LoVo (cell line): ENCODE measurements around the gene CCDC150.
A peak's percentile ranks its signal among the peaks of the same experiment; 100 is the strongest.
"Not testable (repeated sequence)": the region's sequence is repeated elsewhere in the genome, so short reads cannot be mapped to it uniquely, and the experiment has no call there.

Source experiments
- DNase-seq: peaks from one replicate; pipeline ENCODE4 v3.0.0-alpha.2; 2016; ENCODE audit warnings: low spot score

The CCDC150 gene

GRCh38 chr2:196639180-196640030, at the start of gene CCDC150:
CCDC150 (plus strand) TSS chr2:196639715; CDS start chr2:196639767, 52 bp downstream.
- DNase-seq, result peak; percentile 95

GRCh38 chr2:196590286-196590685, 49.2 kb upstream of the CCDC150 start:
- no peak for DNase-seq

- DNase-seq, result no peak
These were observed 48.5 kb upstream of the CCDC150 start for GRCh38 chr2:196591004-196591403.

- DNase-seq, result no peak
These were observed 47.9 kb upstream of the CCDC150 start for GRCh38 chr2:196591621-196592022.

- DNase-seq, result peak; percentile 34
These were observed 47.1 kb upstream of the CCDC150 start for GRCh38 chr2:196592331-196592910.

GRCh38 chr2:196592911-196593881, 46.3 kb upstream of the CCDC150 start, which contains the start of gene HECW2:
HECW2 (minus strand) TSS chr2:196593554.
- DNase-seq, result peak; percentile 38

GRCh38 chr2:196594158-196594557, 45.4 kb upstream of the CCDC150 start:
- no peak for DNase-seq

GRCh38 chr2:196597531-196597930, 42.0 kb upstream of the CCDC150 start:
- no peak for DNase-seq

- DNase-seq, result no peak
These were observed 41.1 kb upstream of the CCDC150 start for GRCh38 chr2:196598412-196598811.

- no peak for DNase-seq
These were observed 40.7 kb upstream of the CCDC150 start for GRCh38 chr2:196598846-196599245.

GRCh38 chr2:196601430-196602306, 37.8 kb upstream of the CCDC150 start:
- DNase-seq, result peak; percentile 63

GRCh38 chr2:196604196-196604595, 35.3 kb upstream of the CCDC150 start:
- no peak for DNase-seq

GRCh38 chr2:196606516-196606915, 33.0 kb upstream of the CCDC150 start:
- no peak for DNase-seq

- DNase-seq, result no peak
These were observed 32.4 kb upstream of the CCDC150 start for GRCh38 chr2:196607073-196607472.

GRCh38 chr2:196607896-196608295, 31.6 kb upstream of the CCDC150 start:
- not testable (repeated sequence) for DNase-seq

GRCh38 chr2:196609806-196610205, 29.7 kb upstream of the CCDC150 start:
- no peak for DNase-seq

- no peak for DNase-seq
These were observed 28.7 kb upstream of the CCDC150 start for GRCh38 chr2:196610796-196611195.

GRCh38 chr2:196613302-196613701, 26.2 kb upstream of the CCDC150 start:
- DNase-seq, result no peak

GRCh38 chr2:196617430-196617829, 22.1 kb upstream of the CCDC150 start:
- DNase-seq, result no peak

- no peak for DNase-seq
These were observed 20.9 kb upstream of the CCDC150 start for GRCh38 chr2:196618661-196619060.

GRCh38 chr2:196630531-196630930, 9.0 kb upstream of the CCDC150 start:
- DNase-seq, result no peak
